Choroid plexus epithelial cell (primary cell): ENCODE measurements around the gene XRRA1.

ENCODE experiments used
- DNase-seq: peaks from one replicate; pipeline ENCODE4 v3.0.0-alpha.2; 2010; ENCODE audit warnings: low read depth
- H3K4me3 ChIP-seq: 2 replicates; pipeline ENCODE4 v1.5.1; 2011; ENCODE audit warnings: low read depth, mild to moderate bottlenecking, control low read depth, low read length, moderate library complexity
- CTCF ChIP-seq: conservative IDR thresholded peaks from 2 replicates; pipeline ENCODE4 v1.5.1; 2011; ENCODE audit warnings: low read depth, mild to moderate bottlenecking, control low read depth, inconsistent platforms, low read length, moderate library complexity

XRRA1 gene

GRCh38 chr11:74926304-74927030 lies 22.4 kb downstream of the XRRA1 start:
- no peak overlapping the region for H3K4me3 ChIP-seq

GRCh38 chr11:74925281-74925680 lies 23.6 kb downstream of the XRRA1 start:
- peak; percentile 17 for DNase-seq
- H3K4me3 ChIP-seq, result no peak overlapping the region
- no peak for TF ChIP-seq CTCF

More at GRCh38 chr11:74926304-74927030, 22.4 kb downstream of the XRRA1 start:
- DNase-seq, result peak; percentile 43
- no peak for TF ChIP-seq CTCF

- H3K4me3 ChIP-seq, result no peak overlapping the region
- DNase-seq, result no peak
- no peak for TF ChIP-seq CTCF
These were observed 25.8 kb downstream of the XRRA1 start for GRCh38 chr11:74923125-74923524.

GRCh38 chr11:74909812-74910211 lies 39.1 kb downstream of the XRRA1 start:
- TF ChIP-seq CTCF, result no peak
- no peak overlapping the region for H3K4me3 ChIP-seq

GRCh38 chr11:74909385-74909784 lies 39.5 kb downstream of the XRRA1 start:
- DNase-seq, result no peak
- no peak for TF ChIP-seq CTCF
- H3K4me3 ChIP-seq, result no peak overlapping the region

More at GRCh38 chr11:74909812-74910211, 39.1 kb downstream of the XRRA1 start:
- DNase-seq, result no peak

- no peak for DNase-seq
- TF ChIP-seq CTCF, result no peak
- no peak overlapping the region for H3K4me3 ChIP-seq
These were observed 43.6 kb downstream of the XRRA1 start for GRCh38 chr11:74905326-74905725.

- H3K4me3 ChIP-seq, result no peak overlapping the region
- TF ChIP-seq CTCF, result no peak
- no peak for DNase-seq
These were observed 46.5 kb downstream of the XRRA1 start for GRCh38 chr11:74902342-74902741.
